Chondrocyte (in vitro differentiated cells): ENCODE data around the gene UBE3B. TPM values are rescaled to one million over a fixed set of nuclear protein-coding genes. Genes with fewer than 3 reads are reported as not detected.

Experiments used
- DNase-seq: peaks from one replicate; pipeline ENCODE4 v3.0.0; 2021; ENCODE audit warnings: mixed read lengths, low spot score
- H3K27ac Mint-ChIP-seq: one replicate; pipeline ENCODE4 v1.8.0; 2021; ENCODE audit warnings: mild to moderate bottlenecking, moderate library complexity, mixed read lengths; ENCODE audit not compliant: unreplicated experiment
- H3K27me3 Mint-ChIP-seq: 2 replicates; pipeline ENCODE4 v1.8.0; 2021; ENCODE audit warnings: low read depth, mixed read lengths
- H3K36me3 Mint-ChIP-seq: 2 replicates; pipeline ENCODE4 v1.8.0; 2021; ENCODE audit warnings: low read depth, mixed read lengths
- H3K4me1 Mint-ChIP-seq: 2 replicates; pipeline ENCODE4 v1.8.0; 2021; ENCODE audit warnings: low read depth, mild to moderate bottlenecking, mixed read lengths
- H3K4me3 Mint-ChIP-seq: one replicate; pipeline ENCODE4 v1.8.0; 2021; ENCODE audit warnings: mild to moderate bottlenecking, moderate library complexity, mixed read lengths; ENCODE audit not compliant: unreplicated experiment
- H3K9me3 Mint-ChIP-seq: 2 replicates; pipeline ENCODE4 v1.8.0; 2021; ENCODE audit warnings: low read depth, mixed read lengths
- total RNA-seq: library from RNA; stranded (reverse); gene quantifications from 3 replicates; pipeline ENCODE4 v1.2.1, GENCODE V29; 2021
- TF ChIP-seq, protein P1 (sequence below): fragments of 200-600 bp; sonication (generic); IDR thresholded peaks from 2 replicates; pipeline ENCODE4 v1.5.0; 2021; ENCODE audit warnings: antibody characterized with exemption, mild to moderate bottlenecking, moderate library complexity

Gene UBE3B
- total RNA-seq, 1 donor from 2014 or later, result 32.9 TPM

DNA sequence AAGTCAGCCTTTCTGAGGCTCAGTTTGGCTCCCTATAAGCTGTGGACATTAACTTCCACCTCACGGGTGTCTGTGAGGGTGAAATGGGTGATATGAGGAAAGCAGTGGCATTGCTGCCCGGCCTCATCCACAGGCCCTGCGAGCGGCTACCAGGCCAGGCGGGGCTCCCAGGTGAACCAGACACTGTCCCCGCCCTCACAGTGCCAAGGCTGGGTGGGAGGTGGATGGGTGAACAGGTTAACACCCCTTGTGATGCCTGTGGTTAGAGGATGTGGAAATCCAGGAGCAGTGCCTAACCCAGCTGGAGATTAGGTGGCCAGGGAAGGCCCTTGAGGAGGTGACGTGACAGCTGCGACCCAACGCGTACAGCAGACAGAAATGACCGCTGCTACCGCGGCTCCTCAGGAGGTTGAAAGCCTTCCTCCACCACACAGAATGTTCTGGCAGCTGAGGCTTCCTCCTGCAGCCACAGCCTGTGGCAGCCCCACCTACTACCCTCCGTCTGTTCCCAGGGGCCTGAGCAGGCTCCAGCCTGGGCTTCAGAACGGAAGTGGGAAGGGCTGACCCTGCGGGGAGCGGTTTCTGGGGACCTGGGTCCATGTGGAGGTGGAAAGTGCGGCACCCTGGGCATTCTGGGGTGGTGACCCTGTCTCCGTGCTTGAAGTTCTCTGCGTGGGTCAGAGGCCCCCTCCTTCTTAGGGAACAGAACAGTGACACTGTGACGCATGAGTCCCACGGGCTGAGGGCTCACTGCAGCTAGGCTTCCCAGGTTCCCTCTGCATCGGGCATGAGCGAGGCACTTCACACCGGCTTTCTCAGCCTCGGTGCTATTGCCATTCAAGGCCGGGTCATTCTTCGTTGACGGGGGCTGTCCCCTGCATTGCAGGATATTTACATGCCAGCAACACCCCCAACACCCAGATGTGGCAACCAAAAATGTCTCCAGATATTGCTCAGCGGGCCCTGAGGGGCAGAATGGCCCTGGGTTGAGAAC, 86.2 kb downstream of the UBE3B start:
- Mint-ChIP-seq H3K27ac (no peak overlapping the region), H3K36me3 (peaks cover 6% of the 10 kb centered on the region), H3K27me3 (no peaks in the 10 kb centered on the region), H3K9me3 (no peaks in the 10 kb centered on the region), H3K4me3 (no peak overlapping the region), H3K4me1 (no peaks in the 10 kb centered on the region)
- TF ChIP-seq, protein P1, sequence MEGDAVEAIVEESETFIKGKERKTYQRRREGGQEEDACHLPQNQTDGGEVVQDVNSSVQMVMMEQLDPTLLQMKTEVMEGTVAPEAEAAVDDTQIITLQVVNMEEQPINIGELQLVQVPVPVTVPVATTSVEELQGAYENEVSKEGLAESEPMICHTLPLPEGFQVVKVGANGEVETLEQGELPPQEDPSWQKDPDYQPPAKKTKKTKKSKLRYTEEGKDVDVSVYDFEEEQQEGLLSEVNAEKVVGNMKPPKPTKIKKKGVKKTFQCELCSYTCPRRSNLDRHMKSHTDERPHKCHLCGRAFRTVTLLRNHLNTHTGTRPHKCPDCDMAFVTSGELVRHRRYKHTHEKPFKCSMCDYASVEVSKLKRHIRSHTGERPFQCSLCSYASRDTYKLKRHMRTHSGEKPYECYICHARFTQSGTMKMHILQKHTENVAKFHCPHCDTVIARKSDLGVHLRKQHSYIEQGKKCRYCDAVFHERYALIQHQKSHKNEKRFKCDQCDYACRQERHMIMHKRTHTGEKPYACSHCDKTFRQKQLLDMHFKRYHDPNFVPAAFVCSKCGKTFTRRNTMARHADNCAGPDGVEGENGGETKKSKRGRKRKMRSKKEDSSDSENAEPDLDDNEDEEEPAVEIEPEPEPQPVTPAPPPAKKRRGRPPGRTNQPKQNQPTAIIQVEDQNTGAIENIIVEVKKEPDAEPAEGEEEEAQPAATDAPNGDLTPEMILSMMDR, result no peak
- DNase-seq, result no peak

DNA sequence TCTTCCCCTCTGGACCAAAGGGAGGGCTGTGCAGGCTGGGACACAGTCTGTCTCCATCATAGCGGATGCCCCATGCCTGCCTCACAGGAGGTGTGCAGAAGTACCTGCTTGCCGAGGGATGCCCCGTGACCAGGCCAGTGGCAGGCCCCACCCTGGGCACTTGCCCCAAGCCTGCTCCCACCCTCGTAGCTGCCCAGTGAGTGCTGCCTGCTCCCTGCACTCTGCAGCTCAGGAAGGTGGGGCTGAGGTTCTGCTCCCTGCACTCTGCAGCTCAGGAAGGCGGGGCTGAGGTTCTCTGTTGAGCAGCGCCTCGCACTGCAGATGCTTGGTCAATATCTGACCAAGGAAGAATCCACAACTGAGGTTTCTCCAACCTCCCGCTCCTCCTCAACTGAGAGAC, 89.0 kb downstream of the UBE3B start:
- H3K27me3 Mint-ChIP-seq, result no peaks in the 10 kb centered on the region
- no peaks in the 10 kb centered on the region for H3K4me1 Mint-ChIP-seq
- TF ChIP-seq, protein P1, result no peak
- peaks cover 5% of the 10 kb centered on the region for H3K36me3 Mint-ChIP-seq
- no peak overlapping the region for H3K4me3 Mint-ChIP-seq
- H3K9me3 Mint-ChIP-seq, result no peaks in the 10 kb centered on the region
- no peak for DNase-seq
- no peak overlapping the region for H3K27ac Mint-ChIP-seq

DNA sequence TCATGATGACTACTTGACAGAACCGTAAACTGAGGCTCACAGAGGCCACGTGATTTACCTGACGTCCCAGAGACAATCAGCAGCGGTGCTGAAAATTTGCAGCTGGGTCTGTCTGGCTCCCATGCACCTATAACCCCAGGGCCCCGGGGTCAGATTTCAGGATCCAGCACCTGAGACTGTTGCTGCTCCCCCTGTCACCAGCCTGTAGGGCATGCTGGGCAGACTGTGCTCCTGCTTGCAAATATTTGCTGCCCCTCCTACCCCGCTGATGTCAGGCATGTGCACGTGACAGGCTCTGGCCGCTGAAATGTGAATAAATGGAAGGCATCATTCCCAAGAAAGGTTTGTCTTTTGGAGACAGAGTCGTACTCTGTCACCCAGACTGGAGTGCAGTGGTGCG, 89.9 kb downstream of the UBE3B start:
- peaks cover 5% of the 10 kb centered on the region for H3K36me3 Mint-ChIP-seq
- H3K4me3 Mint-ChIP-seq, result no peak overlapping the region
- H3K4me1 Mint-ChIP-seq, result no peaks in the 10 kb centered on the region
- H3K27ac Mint-ChIP-seq, result no peak overlapping the region
- H3K27me3 Mint-ChIP-seq, result no peaks in the 10 kb centered on the region
- TF ChIP-seq, protein P1, result no peak
- H3K9me3 Mint-ChIP-seq, result no peaks in the 10 kb centered on the region
- no peak for DNase-seq

DNA sequence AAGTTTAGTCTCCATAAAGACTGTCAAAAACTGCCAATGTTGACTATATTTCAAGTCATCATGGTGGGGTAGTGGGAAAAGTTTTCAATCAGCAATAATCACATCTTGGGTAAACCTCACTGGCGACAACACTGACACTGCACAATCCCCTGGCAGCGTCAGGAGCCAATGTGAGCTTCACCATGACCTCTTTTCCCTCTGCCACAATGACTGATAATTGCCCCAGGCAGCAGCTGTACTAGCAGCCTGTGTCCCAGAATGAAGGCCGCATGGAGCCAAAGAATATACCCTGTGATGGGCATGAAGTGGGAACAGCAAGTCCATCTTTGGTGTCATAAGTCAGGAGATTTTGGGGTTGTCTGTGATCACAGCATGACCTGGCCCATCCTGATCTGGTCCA, 90.5 kb downstream of the UBE3B start:
- H3K27me3 Mint-ChIP-seq, result no peaks in the 10 kb centered on the region
- TF ChIP-seq, protein P1, result no peak
- H3K9me3 Mint-ChIP-seq, result no peaks in the 10 kb centered on the region
- H3K4me3 Mint-ChIP-seq, result no peak overlapping the region
- peaks cover 6% of the 10 kb centered on the region for H3K4me1 Mint-ChIP-seq
- no peak overlapping the region for H3K27ac Mint-ChIP-seq
- no peak for DNase-seq
- H3K36me3 Mint-ChIP-seq, result peaks cover 4% of the 10 kb centered on the region

DNA sequence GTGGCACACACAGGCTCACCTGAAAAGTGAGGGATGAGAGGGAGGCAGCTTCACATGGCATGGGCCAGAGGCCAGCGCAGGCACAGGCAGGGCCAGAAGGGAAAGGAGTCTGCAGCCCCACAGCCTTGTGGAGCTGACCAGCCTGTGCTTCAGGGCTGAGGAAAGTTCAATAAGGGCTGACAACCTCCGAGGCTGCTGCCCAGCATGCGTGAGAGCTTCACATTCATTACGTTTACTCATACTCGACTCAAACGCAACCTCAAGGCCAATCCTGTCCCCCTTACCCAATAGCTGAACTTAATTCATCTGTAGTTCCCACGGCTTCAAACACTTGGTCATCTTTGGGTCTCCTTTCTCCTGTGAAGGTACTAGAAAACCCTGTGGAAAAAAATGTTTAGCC, 91.1 kb downstream of the UBE3B start:
- Mint-ChIP-seq H3K4me1 (peaks cover 8% of the 10 kb centered on the region), H3K27ac (no peak overlapping the region), H3K36me3 (peaks cover 4% of the 10 kb centered on the region), H3K4me3 (no peak overlapping the region), H3K9me3 (no peaks in the 10 kb centered on the region), H3K27me3 (no peaks in the 10 kb centered on the region)
- TF ChIP-seq, protein P1, result no peak
- no peak for DNase-seq
